Measurements from ENCODE around the gene TYW1B. TPM values are rescaled to one million over a fixed set of nuclear protein-coding genes. Genes with fewer than 3 reads are reported as not detected.
"Not testable (repeated sequence)": the region's sequence is repeated elsewhere in the genome, so short reads cannot be mapped to it uniquely, and the experiment has no call there.

The TYW1B gene
- total RNA-seq, 1 donor from 2014 or later: 3.6 TPM

- Histone ChIP-seq H3K4me3 (no peak overlapping the region), H3K4me2 (no peak overlapping the region), H3K27me3 (no peaks in the 10 kb centered on the region), H3K36me3 (no peaks in the 10 kb centered on the region), H4K20me1 (ENCODE audit: low read depth) (no peaks in the 10 kb centered on the region), H3K9me3 (ENCODE audit: low read depth) (no peaks in the 10 kb centered on the region), H3K4me1 (no peaks in the 10 kb centered on the region), H3F3A (ENCODE audit: low read depth) (no peaks in the 10 kb centered on the region), H3K27ac (no peak overlapping the region), H3K9ac (no peak overlapping the region), H3K79me2 (ENCODE audit: low read depth) (no peaks in the 10 kb centered on the region), H2AFZ (replicated peaks) (no peak overlapping the region)
- Mint-ChIP-seq H3K36me3 (peaks cover 17% of the 10 kb centered on the region), H3K27me3 (ENCODE audit: insufficient read depth, low read depth) (no peaks in the 10 kb centered on the region), H3K9me3 (peaks cover 2% of the 10 kb centered on the region), H3K4me1 (peaks cover 2% of the 10 kb centered on the region), H3K4me3 (no peak overlapping the region), H3K27ac (peak overlapping the region; percentile 42)
- DNase-seq (ENCODE audit: low spot score): no peak
- TF ChIP-seq EZH2phosphoT487 (IDR thresholded peaks at IDR 0.05) (no peak), CTCF (IDR thresholded peaks at IDR 0.05) (no peak), EZH2 (IDR thresholded peaks at IDR 0.05) (no peak)
Observed at GRCh38 chr7:72793791-72794190, 34.2 kb downstream of the TYW1B start.

- H3K79me2 ChIP-seq (ENCODE audit: low read depth); H3K9me3 ChIP-seq (ENCODE audit: low read depth); H3K9me3 Mint-ChIP-seq; H3F3A ChIP-seq (ENCODE audit: low read depth); H2AFZ ChIP-seq (replicated peaks); H3K27ac ChIP-seq; H3K36me3 ChIP-seq; H3K4me2 ChIP-seq; H3K4me3 Mint-ChIP-seq; H3K27me3 Mint-ChIP-seq (ENCODE audit: insufficient read depth, low read depth); H3K36me3 Mint-ChIP-seq; DNase-seq (ENCODE audit: low spot score); H3K27ac Mint-ChIP-seq; H3K4me1 ChIP-seq; H3K27me3 ChIP-seq; H3K4me1 Mint-ChIP-seq; H3K9ac ChIP-seq; H3K4me3 ChIP-seq; H4K20me1 ChIP-seq (ENCODE audit: low read depth): not testable (repeated sequence)
Observed at GRCh38 chr7:72790698-72791060, 37.3 kb downstream of the TYW1B start.

GRCh38 chr7:72790048-72790697 lies 37.8 kb downstream of the TYW1B start:
- H3K36me3 Mint-ChIP-seq; H2AFZ ChIP-seq (replicated peaks); H3F3A ChIP-seq (ENCODE audit: low read depth); H3K27ac ChIP-seq; DNase-seq (ENCODE audit: low spot score); H3K4me2 ChIP-seq; H3K27me3 Mint-ChIP-seq (ENCODE audit: insufficient read depth, low read depth); H3K36me3 ChIP-seq; H4K20me1 ChIP-seq (ENCODE audit: low read depth); H3K9me3 Mint-ChIP-seq; H3K4me3 Mint-ChIP-seq; H3K9ac ChIP-seq; H3K4me1 Mint-ChIP-seq; H3K4me1 ChIP-seq; H3K79me2 ChIP-seq (ENCODE audit: low read depth); H3K9me3 ChIP-seq (ENCODE audit: low read depth); H3K27ac Mint-ChIP-seq; H3K4me3 ChIP-seq; H3K27me3 ChIP-seq: not testable (repeated sequence)

GRCh38 chr7:72785166-72785955 lies 42.6 kb downstream of the TYW1B start:
- no peaks in the 10 kb centered on the region for H3K27me3 ChIP-seq
- no peaks in the 10 kb centered on the region for H3K4me1 Mint-ChIP-seq
- H3K27ac ChIP-seq: no peak overlapping the region
- H3K36me3 Mint-ChIP-seq: no peaks in the 10 kb centered on the region
- no peaks in the 10 kb centered on the region for H3K9me3 Mint-ChIP-seq
- no peak overlapping the region for H3K4me3 ChIP-seq
- H3K79me2 ChIP-seq (ENCODE audit: low read depth): no peaks in the 10 kb centered on the region
- H3K9ac ChIP-seq: no peak overlapping the region
- no peaks in the 10 kb centered on the region for H3K9me3 ChIP-seq (ENCODE audit: low read depth)
- no peak for DNase-seq (ENCODE audit: low spot score)
- H2AFZ ChIP-seq (replicated peaks): no peak overlapping the region
- H3K36me3 ChIP-seq: no peaks in the 10 kb centered on the region
- no peaks in the 10 kb centered on the region for H3K4me1 ChIP-seq
- H4K20me1 ChIP-seq (ENCODE audit: low read depth): no peaks in the 10 kb centered on the region
- H3K27ac Mint-ChIP-seq: no peak overlapping the region
- TF ChIP-seq CTCF (IDR thresholded peaks at IDR 0.05) (no peak), EZH2 (IDR thresholded peaks at IDR 0.05) (no peak), EZH2phosphoT487 (IDR thresholded peaks at IDR 0.05) (no peak)
- no peak overlapping the region for H3K4me2 ChIP-seq
- no peak overlapping the region for H3K4me3 Mint-ChIP-seq
- H3K27me3 Mint-ChIP-seq (ENCODE audit: insufficient read depth, low read depth): no peaks in the 10 kb centered on the region
- no peaks in the 10 kb centered on the region for H3F3A ChIP-seq (ENCODE audit: low read depth)

- not testable (repeated sequence) for H3K9me3 ChIP-seq (ENCODE audit: low read depth); H3K79me2 ChIP-seq (ENCODE audit: low read depth); H3K27me3 Mint-ChIP-seq (ENCODE audit: insufficient read depth, low read depth); H3K9me3 Mint-ChIP-seq; H3K36me3 ChIP-seq; H4K20me1 ChIP-seq (ENCODE audit: low read depth); H3K36me3 Mint-ChIP-seq; H3K9ac ChIP-seq; H3K27ac Mint-ChIP-seq; H3K4me2 ChIP-seq; H2AFZ ChIP-seq (replicated peaks); H3F3A ChIP-seq (ENCODE audit: low read depth); DNase-seq (ENCODE audit: low spot score); H3K27me3 ChIP-seq; H3K4me1 Mint-ChIP-seq; H3K4me1 ChIP-seq; H3K27ac ChIP-seq; H3K4me3 ChIP-seq; H3K4me3 Mint-ChIP-seq
Observed at GRCh38 chr7:72783601-72784370, 44.2 kb downstream of the TYW1B start.
